Activated CD8-positive, alpha-beta memory T cell treated with anti-CD3 and anti-CD28 coated beads, Interleukin-2, amount 50 U/mL, for 1 hour (primary cell): ENCODE data around the gene JAG1.

Experiments
- DNase-seq: peaks from one replicate; pipeline ENCODE4 v3.0.0-alpha.2; 2020; ENCODE audit errors: extremely low read depth

Gene JAG1

GRCh38 chr20:10668677-10669368 is 5.0 kb downstream of the JAG1 start:
- no peak for DNase-seq

GRCh38 chr20:10667560-10668167 is 6.1 kb downstream of the JAG1 start:
- no peak for DNase-seq

GRCh38 chr20:10667077-10667401 is 6.8 kb downstream of the JAG1 start:
- DNase-seq: no peak

- DNase-seq: no peak
These were observed 7.3 kb downstream of the JAG1 start for GRCh38 chr20:10666221-10667076.

GRCh38 chr20:10665791-10666190 is 8.0 kb downstream of the JAG1 start:
- DNase-seq: no peak

- no peak for DNase-seq
These were observed 8.7 kb downstream of the JAG1 start for GRCh38 chr20:10665027-10665561.

- DNase-seq: no peak
These were observed 10.0 kb downstream of the JAG1 start for GRCh38 chr20:10663756-10664155.

- DNase-seq: no peak
These were observed 10.9 kb downstream of the JAG1 start for GRCh38 chr20:10662661-10663458.

GRCh38 chr20:10662151-10662550 is 11.6 kb downstream of the JAG1 start:
- no peak for DNase-seq

GRCh38 chr20:10661261-10661660 is 12.5 kb downstream of the JAG1 start:
- DNase-seq: no peak

- DNase-seq: no peak
These were observed 13.1 kb downstream of the JAG1 start for GRCh38 chr20:10660661-10661060.

GRCh38 chr20:10659651-10660601 is 13.9 kb downstream of the JAG1 start:
- no peak for DNase-seq

GRCh38 chr20:10658876-10659632 is 14.7 kb downstream of the JAG1 start:
- no peak for DNase-seq

- DNase-seq: no peak
These were observed 15.6 kb downstream of the JAG1 start for GRCh38 chr20:10658051-10658823.

GRCh38 chr20:10657453-10657852 is 16.3 kb downstream of the JAG1 start:
- DNase-seq: no peak

- no peak for DNase-seq
These were observed 17.8 kb downstream of the JAG1 start for GRCh38 chr20:10655720-10656669.

GRCh38 chr20:10654630-10655029 is 19.2 kb downstream of the JAG1 start:
- DNase-seq: no peak

- DNase-seq: no peak
These were observed 19.6 kb downstream of the JAG1 start for GRCh38 chr20:10654250-10654610.
